ENCODE results near the gene ALK.

Gene ALK

GRCh38 chr2:29525921-29526320, 395.5 kb downstream of the ALK start:
- no peak for DNase-seq

GRCh38 chr2:29524652-29525051, 396.7 kb downstream of the ALK start:
- no peak for DNase-seq

- peak; percentile 5 to 57 for DNase-seq
Measured at GRCh38 chr2:29522951-29523669, 398.3 kb downstream of the ALK start.

- no peak for DNase-seq
Measured at GRCh38 chr2:29520001-29520400, 401.4 kb downstream of the ALK start.

- peak; percentile 46 to 67 for DNase-seq
Measured at GRCh38 chr2:29519338-29519925, 402.0 kb downstream of the ALK start.

GRCh38 chr2:29518646-29519337, 402.6 kb downstream of the ALK start:
- peak; percentile 22 to 43 for DNase-seq

GRCh38 chr2:29518010-29518409, 403.4 kb downstream of the ALK start:
- DNase-seq = no peak

GRCh38 chr2:29517413-29517812, 404.0 kb downstream of the ALK start:
- DNase-seq = no peak

GRCh38 chr2:29516767-29517166, 404.6 kb downstream of the ALK start:
- DNase-seq = no peak

- DNase-seq = no peak
Measured at GRCh38 chr2:29509878-29510277, 411.5 kb downstream of the ALK start.

GRCh38 chr2:29509397-29509796, 412.0 kb downstream of the ALK start:
- DNase-seq = no peak

GRCh38 chr2:29504746-29505145, 416.6 kb downstream of the ALK start:
- no peak for DNase-seq

- DNase-seq = no peak
Measured at GRCh38 chr2:29502460-29502911, 418.9 kb downstream of the ALK start.

- DNase-seq = no peak
Measured at GRCh38 chr2:29497375-29497774, 424.0 kb downstream of the ALK start.

- DNase-seq = no peak
Measured at GRCh38 chr2:29496198-29496597, 425.2 kb downstream of the ALK start.

GRCh38 chr2:29495536-29496060, 425.8 kb downstream of the ALK start:
- peak in 1 of 2 donors; percentile 8 for DNase-seq

GRCh38 chr2:29495068-29495467, 426.3 kb downstream of the ALK start:
- DNase-seq = no peak

- DNase-seq = no peak
Measured at GRCh38 chr2:29492701-29493100, 428.7 kb downstream of the ALK start.

- no peak for DNase-seq
Measured at GRCh38 chr2:29490045-29490444, 431.3 kb downstream of the ALK start.

GRCh38 chr2:29489568-29489967, 431.8 kb downstream of the ALK start:
- DNase-seq = no peak

GRCh38 chr2:29487967-29488555, 433.3 kb downstream of the ALK start:
- no peak for DNase-seq

GRCh38 chr2:29485631-29486030, 435.8 kb downstream of the ALK start:
- DNase-seq = no peak

- no peak for DNase-seq
Measured at GRCh38 chr2:29485117-29485516, 436.3 kb downstream of the ALK start.
